GM21723 (cell line): ENCODE data around the gene GALNT7.
"Not testable (repeated sequence)": the region's sequence is repeated elsewhere in the genome, so short reads cannot be mapped to it uniquely, and the experiment has no call there.

Experiments
- ATAC-seq: cut with Tn5 transposase; IDR thresholded peaks from one replicate; pipeline ENCODE4 v1.9.1; 2021; ENCODE audit warnings: mild to moderate bottlenecking, moderate library complexity; ENCODE audit not compliant: unreplicated experiment

The GALNT7 gene

GRCh38 chr4:173165706-173166105 lies 2.9 kb upstream of the GALNT7 start:
- ATAC-seq: no peak

GRCh38 chr4:173166491-173166890 lies 2.1 kb upstream of the GALNT7 start:
- no peak for ATAC-seq

- peak; percentile 24 for ATAC-seq
Observed at GRCh38 chr4:173167758-173168395, 734 bp upstream of the GALNT7 start.

DNA sequence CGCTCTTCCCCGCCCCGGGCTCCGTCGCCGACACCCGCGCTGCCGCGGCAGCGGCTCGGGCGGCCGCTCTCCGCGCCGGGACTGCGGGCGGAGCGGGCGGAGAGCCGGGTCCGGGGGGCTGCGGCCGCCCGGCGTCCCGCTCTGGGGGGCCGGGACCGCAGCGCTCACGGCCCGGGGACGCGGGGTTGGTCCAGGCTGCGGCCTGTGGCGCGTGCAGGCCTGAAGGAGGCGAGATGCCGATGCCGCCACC lies 492 bp downstream of the GALNT7 start:
- no peak for ATAC-seq

DNA sequence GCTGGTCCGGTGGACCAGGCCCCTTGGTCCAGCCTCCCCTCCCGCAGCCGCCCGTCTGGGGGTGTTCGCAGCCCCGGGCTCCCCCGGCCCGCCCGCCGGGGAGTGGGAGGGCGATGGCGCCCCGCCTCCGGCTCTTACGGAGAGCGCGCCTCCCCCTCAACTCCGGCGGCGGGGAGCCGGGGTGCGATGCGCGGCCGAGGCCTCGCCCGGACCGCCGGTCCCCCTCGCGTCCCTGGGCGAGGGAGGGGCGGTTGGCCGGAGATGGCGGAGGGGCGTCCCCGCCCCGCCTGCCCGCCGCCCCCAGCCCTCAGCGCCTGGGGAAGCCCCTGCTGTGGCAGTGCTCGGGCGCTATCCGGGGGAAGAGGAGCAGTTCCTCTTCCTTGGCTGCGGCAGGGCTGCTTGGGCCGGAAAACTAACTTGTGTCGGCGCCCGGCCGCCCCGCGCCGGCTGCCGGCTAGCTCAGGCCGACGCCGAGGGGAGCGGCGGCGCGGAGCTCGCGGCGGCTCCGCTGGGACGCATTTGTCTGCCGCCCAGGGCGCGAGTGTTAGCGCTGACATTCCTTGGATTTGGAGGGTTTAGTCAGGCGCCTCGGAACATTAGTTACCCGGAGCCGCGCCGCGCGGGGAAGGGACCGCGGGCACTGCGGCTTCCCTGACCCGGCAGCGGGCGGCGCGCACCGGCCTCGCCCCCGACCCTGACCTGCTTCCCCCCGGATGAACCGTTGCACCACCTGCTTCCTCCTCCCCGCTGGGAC lies 994 bp downstream of the GALNT7 start:
- peak; percentile 63 for ATAC-seq

DNA sequence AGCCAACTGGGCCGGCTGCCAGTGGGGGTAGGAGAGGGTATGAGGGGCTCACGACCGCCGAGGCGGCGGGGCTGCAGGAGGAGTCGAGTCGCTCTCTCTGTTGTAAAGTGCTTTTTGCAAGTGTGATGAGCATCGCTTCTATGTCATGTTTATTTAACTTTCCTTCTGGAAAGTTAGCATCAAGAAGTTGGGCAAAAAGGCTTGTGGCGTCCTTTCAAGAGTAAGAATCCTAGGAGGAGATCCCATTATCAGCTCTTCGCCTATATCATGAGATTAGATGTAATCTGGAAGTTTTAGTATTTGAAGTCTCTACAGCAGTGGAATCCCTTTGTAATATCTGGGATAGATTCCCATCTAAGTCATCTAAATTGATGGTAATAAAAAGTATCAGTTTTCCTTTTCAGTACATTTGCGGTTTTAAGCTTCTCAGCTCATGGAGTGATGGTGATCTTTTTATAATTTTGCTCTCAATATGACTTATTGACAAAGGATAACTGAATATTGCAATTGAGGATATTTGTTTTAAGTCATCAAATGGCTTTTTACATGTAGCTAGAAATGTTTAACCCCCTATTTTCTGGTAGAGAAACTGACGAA lies 1.7 kb downstream of the GALNT7 start:
- no peak for ATAC-seq

GRCh38 chr4:173171098-173171497 lies 2.5 kb downstream of the GALNT7 start:
- ATAC-seq: no peak

DNA sequence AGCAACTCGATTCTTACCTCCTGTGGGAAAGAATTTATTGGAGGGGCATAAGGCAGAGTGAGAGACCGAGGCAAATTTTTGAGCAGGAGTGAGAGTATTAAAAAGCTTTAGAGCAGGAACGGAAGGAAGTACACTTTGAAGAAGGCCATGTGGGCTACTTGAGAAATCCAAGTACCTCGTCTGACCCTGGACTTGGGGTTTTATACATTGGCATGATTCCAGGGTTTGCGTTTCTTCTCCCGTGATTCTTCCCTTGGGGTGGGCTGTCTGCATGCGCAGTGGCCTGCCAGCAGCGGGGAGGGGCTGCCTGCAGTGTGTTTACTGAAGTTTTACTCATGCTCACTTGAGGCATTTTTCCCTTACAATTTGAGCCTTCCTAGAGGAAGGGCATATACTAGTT lies 3.4 kb downstream of the GALNT7 start:
- ATAC-seq: no peak

DNA sequence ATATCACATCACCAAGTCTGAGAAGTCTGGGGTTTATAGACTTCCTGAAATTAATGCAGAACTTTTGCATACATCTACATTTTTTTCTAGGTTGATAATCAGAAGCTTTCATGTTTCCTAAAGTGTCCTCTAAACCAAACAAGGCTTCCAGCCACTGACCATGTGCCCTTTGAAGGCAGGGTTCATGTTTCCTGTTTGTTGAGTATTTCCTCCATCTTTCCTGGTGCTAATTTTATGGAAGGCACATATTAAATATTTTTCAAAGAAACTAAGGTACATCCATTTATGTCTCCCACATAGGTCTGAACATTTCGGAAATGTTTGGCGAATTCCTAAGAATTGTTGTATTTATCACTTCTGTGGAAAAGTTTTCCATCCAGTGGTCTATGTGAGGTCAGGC lies 5.6 kb downstream of the GALNT7 start:
- no peak for ATAC-seq

- no peak for ATAC-seq
Observed at GRCh38 chr4:173174594-173175012, 6.0 kb downstream of the GALNT7 start.

DNA sequence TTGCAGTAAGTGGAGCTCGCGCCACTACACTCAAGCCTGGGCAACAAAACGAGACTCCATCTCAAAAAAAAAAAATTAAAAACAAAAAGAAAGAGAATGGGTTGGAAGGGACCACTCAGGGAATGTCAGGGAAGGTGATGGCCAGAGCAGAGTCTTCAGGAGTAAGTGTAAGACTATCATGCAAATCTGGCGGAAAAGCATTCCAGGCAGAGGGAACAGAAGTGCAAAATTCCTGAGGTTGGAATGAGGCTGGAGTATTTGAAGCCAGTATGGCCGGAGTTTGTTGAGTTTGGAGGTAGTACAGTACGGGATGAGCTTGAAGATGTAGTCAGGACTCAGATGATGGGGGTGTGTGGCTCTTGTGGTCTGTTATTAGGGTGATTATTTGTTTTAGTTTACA lies 7.4 kb downstream of the GALNT7 start:
- ATAC-seq: no peak

- ATAC-seq: no peak
Observed at GRCh38 chr4:173177232-173177631, 8.6 kb downstream of the GALNT7 start.

GRCh38 chr4:173178144-173178543 lies 9.5 kb downstream of the GALNT7 start:
- ATAC-seq: no peak

DNA sequence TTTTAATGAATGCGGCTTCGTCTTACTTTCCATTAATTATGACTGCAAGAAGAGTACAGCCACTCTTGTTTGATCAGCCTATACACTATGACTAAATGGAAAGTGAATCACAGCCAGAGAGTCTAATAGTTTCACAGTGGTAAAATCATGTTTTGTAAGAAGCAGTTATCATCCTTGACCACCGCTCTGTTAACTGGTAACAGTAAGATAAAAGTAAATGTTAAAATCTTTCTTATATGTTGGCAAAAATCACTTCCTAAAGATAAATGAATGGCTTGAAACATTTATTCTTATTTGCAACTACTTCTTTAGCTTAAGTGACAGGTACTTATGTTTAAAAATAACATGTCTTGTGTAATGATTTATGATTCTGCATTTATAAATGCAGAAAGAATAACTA lies 13.2 kb downstream of the GALNT7 start:
- ATAC-seq: no peak

- ATAC-seq: no peak
Observed at GRCh38 chr4:173182403-173182802, 13.8 kb downstream of the GALNT7 start.

- ATAC-seq: not testable (repeated sequence)
Observed at GRCh38 chr4:173183659-173184247, 15.1 kb downstream of the GALNT7 start.

DNA sequence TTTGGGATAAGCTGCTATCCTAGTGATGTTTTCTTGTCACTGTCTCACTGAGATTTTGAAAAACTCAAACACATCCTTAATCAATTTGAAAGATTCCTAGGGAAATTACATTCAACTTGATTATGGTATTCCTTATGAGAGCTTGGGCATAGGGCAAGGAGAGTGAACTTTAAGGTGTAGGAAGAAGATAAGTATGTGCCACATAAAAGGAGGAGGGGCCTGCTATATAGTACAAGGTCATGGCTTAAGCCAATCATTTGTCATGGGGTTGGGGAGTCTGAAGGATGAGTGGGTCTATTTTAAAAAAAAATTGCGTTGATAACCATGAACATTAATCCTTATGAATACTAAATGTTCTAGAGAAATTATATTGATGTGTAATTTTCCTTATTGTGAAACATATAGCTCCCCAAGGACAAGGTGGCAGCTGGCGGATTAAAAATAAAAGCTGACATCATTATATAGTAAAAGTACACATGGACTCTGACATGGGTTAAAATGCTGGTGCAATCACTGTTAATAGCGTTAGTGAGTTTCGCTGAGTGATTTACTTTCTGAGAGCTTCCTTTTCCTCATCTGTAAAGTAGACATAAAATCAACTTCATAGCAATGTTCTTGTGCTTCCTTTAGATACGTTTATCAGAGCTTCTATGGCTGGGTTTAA lies 17.4 kb downstream of the GALNT7 start:
- peak; percentile 66 for ATAC-seq

DNA sequence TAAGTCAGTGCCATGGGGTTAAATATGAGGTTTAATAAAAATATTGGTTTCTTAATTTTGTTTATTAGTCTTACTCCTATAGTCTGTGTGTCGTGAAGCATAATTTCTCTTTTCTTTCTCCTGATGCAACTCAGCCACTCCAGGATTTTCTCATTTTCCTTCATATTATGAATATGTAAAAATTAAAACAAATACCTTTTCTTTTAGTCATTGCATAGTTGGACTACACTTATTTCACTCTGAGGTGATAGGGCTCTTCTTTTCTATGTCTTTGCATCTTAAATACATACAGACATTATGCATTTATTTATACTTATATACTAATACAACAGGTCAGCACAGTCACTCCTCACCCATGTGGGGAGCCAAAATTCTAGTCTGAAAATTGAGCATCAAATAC lies 19.1 kb downstream of the GALNT7 start:
- ATAC-seq: no peak

DNA sequence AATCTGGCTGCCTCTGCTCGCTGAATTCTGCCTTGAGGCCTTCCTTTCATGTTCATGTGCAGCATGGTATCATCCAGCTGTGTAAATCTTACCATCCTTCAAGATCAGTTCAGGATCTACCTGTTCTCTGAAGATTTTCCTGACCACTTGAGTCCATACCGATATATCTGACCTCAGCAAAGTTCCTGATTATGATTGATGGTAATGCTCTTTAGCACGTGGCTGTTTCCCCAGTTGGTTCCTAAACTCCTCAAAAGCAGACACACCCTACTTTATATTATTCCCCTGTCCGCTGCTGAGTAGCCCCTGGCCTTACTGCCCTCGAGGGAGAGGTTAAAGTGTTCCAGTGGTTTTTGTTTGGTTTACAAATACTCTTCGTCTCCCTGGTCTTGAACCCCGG lies 20.0 kb downstream of the GALNT7 start:
- no peak for ATAC-seq

GRCh38 chr4:173189117-173189693 lies 20.6 kb downstream of the GALNT7 start:
- ATAC-seq: no peak

- no peak for ATAC-seq
Observed at GRCh38 chr4:173191623-173192041, 23.0 kb downstream of the GALNT7 start.
